Fibroblast of pulmonary artery (primary cell): ENCODE data around the gene NDUFS2.
"Not testable (repeated sequence)": the region's sequence is repeated elsewhere in the genome, so short reads cannot be mapped to it uniquely, and the experiment has no call there.

Source experiments
- DNase-seq: peaks from one replicate; pipeline ENCODE4 v3.0.0-alpha.2; 2010; ENCODE audit warnings: low read depth
- H3K4me3 ChIP-seq: replicated peaks from 2 replicates; pipeline ENCODE4 v1.5.1; 2011; ENCODE audit warnings: low read depth, mild to moderate bottlenecking, control low read depth, low read length, moderate library complexity
- CTCF ChIP-seq: IDR thresholded peaks from 2 replicates; pipeline ENCODE4 v1.5.1; 2011; ENCODE audit warnings: mild to moderate bottlenecking, control low read depth, low read length, inconsistent platforms; ENCODE audit errors: missing control alignments

Gene NDUFS2

GRCh38 chr1:161251579-161251978, 49.4 kb downstream of the NDUFS2 start:
- no peak for TF ChIP-seq CTCF
- no peak overlapping the region for H3K4me3 ChIP-seq
- no peak for DNase-seq

- DNase-seq, H3K4me3 ChIP-seq: not testable (repeated sequence)
Observed at GRCh38 chr1:161255302-161255701, 53.1 kb downstream of the NDUFS2 start.

DNA sequence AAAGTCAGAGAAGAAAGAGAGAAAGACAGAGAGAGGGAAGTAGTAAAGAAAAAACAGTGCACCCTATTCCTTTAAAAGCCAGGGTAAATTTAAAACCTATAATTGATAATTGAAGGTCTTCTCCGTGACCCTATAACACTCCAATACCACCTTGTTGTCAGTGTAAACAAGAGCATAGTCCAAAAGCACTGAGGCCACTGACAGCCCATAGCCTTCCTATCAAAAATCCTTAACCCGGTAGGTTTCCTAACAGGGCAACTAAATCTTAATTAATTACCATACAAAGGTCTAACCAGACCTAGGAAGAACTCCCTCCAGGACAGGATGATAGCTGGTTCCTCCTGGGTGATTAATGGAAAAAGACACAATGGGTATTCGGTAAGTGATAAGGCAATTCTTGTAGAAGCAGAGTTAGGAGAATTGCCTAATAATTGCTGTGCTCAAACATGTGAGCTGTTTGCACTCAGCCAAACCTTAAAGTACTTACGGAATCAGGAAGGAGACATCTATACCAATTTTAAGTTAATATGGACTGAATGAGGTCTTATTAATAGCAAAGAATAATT, 53.9 kb downstream of the NDUFS2 start:
- DNase-seq = not testable (repeated sequence)

DNA sequence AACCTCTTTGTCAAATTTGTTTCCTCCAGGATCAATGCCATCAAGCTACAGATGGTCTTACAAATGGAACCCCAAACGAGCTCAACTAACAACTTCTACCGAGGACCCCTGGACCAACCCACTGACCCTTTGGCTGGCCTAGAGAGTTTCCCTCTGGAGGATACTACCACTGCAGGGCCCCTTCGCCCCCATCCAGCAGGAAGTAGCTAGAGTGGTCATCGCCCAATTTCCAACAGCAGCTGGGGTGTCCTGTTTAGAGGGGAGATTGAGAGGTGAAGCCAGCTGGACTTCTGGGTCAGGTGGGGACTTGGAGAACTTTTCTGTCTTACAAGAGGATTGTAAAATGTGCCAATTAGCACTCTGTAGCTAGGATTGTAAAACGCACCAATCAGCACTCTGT, 54.9 kb downstream of the NDUFS2 start:
- H3K4me3 ChIP-seq, DNase-seq: not testable (repeated sequence)

More for the DNA sequence above, 53.9 kb downstream of the NDUFS2 start:
- not testable (repeated sequence) for H3K4me3 ChIP-seq

DNA sequence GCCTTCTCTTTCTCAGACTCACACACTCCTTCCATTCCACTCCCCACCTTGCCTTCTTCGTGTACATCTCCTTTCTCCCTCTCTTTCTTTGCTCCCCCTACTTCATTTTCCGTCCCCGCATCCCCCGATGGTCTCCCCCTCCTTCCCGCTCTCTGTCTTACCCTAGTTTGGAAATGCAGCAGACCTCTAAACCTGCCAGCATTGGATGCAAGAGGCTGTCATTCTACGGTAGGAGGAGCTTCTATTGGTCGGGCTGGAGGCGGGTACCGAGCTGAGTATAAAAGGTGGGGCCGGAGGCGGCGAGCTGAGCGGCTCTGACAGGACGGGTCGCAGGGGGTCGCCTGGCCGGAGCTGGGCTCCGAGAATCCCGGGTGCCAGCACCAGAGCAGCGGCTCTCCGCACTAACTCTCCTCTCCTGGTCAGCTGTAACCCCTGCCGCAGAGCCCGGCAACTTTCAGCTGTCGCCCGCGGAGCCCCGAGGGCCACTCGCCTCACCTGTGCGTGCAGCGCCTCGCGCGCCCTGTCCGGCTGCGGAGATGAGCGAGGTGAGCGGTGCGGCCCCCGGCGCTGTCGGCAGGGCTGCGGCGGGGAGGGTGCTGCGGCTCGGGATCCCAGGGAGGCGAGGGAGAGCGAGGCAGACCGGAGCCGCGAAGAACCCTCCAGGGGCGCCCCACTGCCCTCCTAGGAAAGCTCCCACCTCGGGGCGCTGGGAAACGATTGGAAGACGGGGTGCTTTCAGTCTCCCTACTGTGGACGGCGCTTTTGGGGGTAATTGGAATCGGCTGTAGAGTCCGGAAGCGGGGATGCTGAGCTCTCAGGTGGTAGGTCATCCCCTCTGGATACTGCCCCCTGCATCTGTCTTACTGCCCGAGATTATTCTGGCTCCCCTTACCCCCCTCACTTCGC, 56.5 kb downstream of the NDUFS2 start, which contains the start of gene PCP4L1:
Gene PCP4L1 (plus strand): TSS at position 307 of the 906 bp plus-strand sequence. CDS start 230 bp downstream, at position 537.
- no peak for TF ChIP-seq CTCF
- H3K4me3 ChIP-seq = peak within 1 kb of the TSS; percentile 50
- DNase-seq = peak; percentile 58

DNA sequence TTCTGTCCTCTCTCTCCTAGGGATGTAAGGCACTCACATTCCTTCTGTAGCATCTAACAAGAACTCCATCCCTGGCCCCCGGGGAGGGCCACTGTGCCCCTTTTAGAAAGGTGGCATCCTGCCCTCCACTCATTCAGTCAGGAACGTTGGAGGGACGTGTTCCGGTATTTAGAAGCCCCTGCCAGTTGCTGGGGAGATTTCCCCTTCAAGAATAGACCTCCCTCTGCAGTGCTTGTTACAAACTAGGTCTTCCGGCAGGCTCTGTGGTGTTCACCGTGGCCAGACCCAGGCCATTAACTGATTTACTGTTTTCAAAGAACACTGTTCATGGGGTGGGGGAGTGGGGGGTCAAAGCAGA, 57.2 kb downstream of the NDUFS2 start:
- H3K4me3 ChIP-seq = no peak overlapping the region
- TF ChIP-seq CTCF = no peak
- no peak for DNase-seq

- TF ChIP-seq CTCF = no peak
- no peak overlapping the region for H3K4me3 ChIP-seq
- no peak for DNase-seq
Observed at GRCh38 chr1:161259765-161260164, 57.6 kb downstream of the NDUFS2 start.

DNA sequence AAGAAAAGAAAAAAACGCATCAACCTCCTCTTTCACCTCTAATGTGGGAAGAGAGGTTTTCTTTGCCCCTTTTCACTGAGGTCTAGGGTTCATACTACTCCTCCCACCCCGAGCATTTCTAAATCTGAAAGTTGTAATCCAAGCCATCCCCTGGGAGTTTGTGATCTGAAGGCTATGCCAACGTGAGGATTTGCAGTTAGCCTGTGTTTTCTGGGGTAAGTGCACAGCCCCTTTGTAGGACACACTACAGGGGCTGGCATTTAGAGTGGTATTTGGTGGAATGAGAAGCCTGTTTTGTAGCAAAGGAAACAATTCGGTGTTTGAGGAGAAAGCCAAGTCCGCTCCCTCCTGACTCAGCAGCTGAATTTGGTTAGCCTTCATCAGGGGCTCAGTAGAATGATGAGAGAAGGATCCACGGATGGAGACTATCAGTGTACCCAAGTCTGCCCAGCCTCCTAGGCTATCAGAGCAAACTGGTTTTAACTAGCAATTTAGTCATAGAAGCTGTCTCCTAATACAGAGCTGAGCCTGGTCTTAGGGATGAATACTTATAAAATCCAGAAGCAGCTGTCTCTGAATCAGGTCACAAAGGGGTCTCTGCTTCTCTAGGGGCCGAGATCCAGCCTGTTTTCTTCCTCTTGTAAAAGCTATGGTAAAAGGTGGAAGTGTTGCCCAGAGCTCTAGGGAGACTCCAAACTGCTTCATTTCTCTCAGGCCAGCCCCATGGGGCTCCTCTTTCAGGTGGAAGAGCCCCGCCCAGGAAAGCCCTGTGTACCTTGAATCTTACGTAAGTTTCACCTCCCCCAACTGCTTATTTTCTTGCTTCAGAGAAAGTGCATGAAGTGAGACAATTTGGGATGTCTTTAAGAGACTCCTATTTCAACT, 58.5 kb downstream of the NDUFS2 start:
- no peak for DNase-seq

More for the DNA sequence above, 58.5 kb downstream of the NDUFS2 start:
- H3K4me3 ChIP-seq = no peak overlapping the region
- TF ChIP-seq CTCF = no peak
